ENCODE results near the gene KMT2D.
A peak's percentile ranks its signal among the peaks of the same experiment; 100 is the strongest.

The KMT2D gene

GRCh38 chr12:49084438-49084837 is 23.8 kb upstream of the KMT2D start:
- TF ChIP-seq MAX (IDR thresholded peaks at IDR 0.05; ENCODE audit: low read depth, low read length): no peak
- no peak for TF ChIP-seq MYC (IDR thresholded peaks at IDR 0.05; ENCODE audit: low read depth, low read length)
- TF ChIP-seq CTCF (IDR thresholded peaks at IDR 0.05; ENCODE audit: low read depth, low read length): no peak
- no peak for TF ChIP-seq POLR2A (IDR thresholded peaks at IDR 0.05; ENCODE audit: extremely low read depth, insufficient read length)
- H3K4me3 ChIP-seq (ENCODE audit: low read depth, low read length): no peak overlapping the region
- no peak for DNase-seq (ENCODE audit: low read depth)

GRCh38 chr12:49079793-49080192 is 19.2 kb upstream of the KMT2D start:
- no peak for DNase-seq (ENCODE audit: low read depth)

GRCh38 chr12:49070971-49071370 is 10.4 kb upstream of the KMT2D start:
- DNase-seq (ENCODE audit: low read depth): no peak
- H3K4me3 ChIP-seq (ENCODE audit: low read depth, low read length): no peak overlapping the region

More at GRCh38 chr12:49079793-49080192, 19.2 kb upstream of the KMT2D start:
- TF ChIP-seq MAX (IDR thresholded peaks at IDR 0.05; ENCODE audit: low read depth, low read length): no peak
- TF ChIP-seq MYC (IDR thresholded peaks at IDR 0.05; ENCODE audit: low read depth, low read length): no peak
- no peak for TF ChIP-seq POLR2A (IDR thresholded peaks at IDR 0.05; ENCODE audit: extremely low read depth, insufficient read length)
- no peak overlapping the region for H3K4me3 ChIP-seq (ENCODE audit: low read depth, low read length)

GRCh38 chr12:49069507-49070346 is 9.1 kb upstream of the KMT2D start, which contains the start of gene RHEBL1:
RHEBL1 (minus strand) TSS chr12:49069979; CDS start chr12:49069785, 194 bp downstream.
- peak; percentile 45 for TF ChIP-seq POLR2A (IDR thresholded peaks at IDR 0.05; ENCODE audit: extremely low read depth, insufficient read length)
- TF ChIP-seq CTCF (IDR thresholded peaks at IDR 0.05; ENCODE audit: low read depth, low read length): peak; percentile 32
- peak; percentile 96 for TF ChIP-seq MAX (IDR thresholded peaks at IDR 0.05; ENCODE audit: low read depth, low read length)
- TF ChIP-seq MYC (IDR thresholded peaks at IDR 0.05; ENCODE audit: low read depth, low read length): no peak
- peak; percentile 99 for DNase-seq (ENCODE audit: low read depth)
- peak within 1 kb of the TSS; percentile 83 for H3K4me3 ChIP-seq (ENCODE audit: low read depth, low read length)

More at GRCh38 chr12:49070971-49071370, 10.4 kb upstream of the KMT2D start:
- TF ChIP-seq MYC (IDR thresholded peaks at IDR 0.05; ENCODE audit: low read depth, low read length) (no peak), MAX (IDR thresholded peaks at IDR 0.05; ENCODE audit: low read depth, low read length) (no peak), POLR2A (IDR thresholded peaks at IDR 0.05; ENCODE audit: extremely low read depth, insufficient read length) (no peak)

GRCh38 chr12:49068879-49069506 is 8.4 kb upstream of the KMT2D start:
- DNase-seq (ENCODE audit: low read depth): no peak
- TF ChIP-seq POLR2A (IDR thresholded peaks at IDR 0.05; ENCODE audit: extremely low read depth, insufficient read length): no peak
- TF ChIP-seq MYC (IDR thresholded peaks at IDR 0.05; ENCODE audit: low read depth, low read length): no peak
- no peak for TF ChIP-seq CTCF (IDR thresholded peaks at IDR 0.05; ENCODE audit: low read depth, low read length)
- no peak for TF ChIP-seq MAX (IDR thresholded peaks at IDR 0.05; ENCODE audit: low read depth, low read length)

GRCh38 chr12:49066120-49066519 is 5.5 kb upstream of the KMT2D start:
- TF ChIP-seq CTCF (IDR thresholded peaks at IDR 0.05; ENCODE audit: low read depth, low read length): no peak
- TF ChIP-seq MYC (IDR thresholded peaks at IDR 0.05; ENCODE audit: low read depth, low read length): no peak
- TF ChIP-seq POLR2A (IDR thresholded peaks at IDR 0.05; ENCODE audit: extremely low read depth, insufficient read length): no peak
- no peak overlapping the region for H3K4me3 ChIP-seq (ENCODE audit: low read depth, low read length)
- DNase-seq (ENCODE audit: low read depth): no peak

More at GRCh38 chr12:49068879-49069506, 8.4 kb upstream of the KMT2D start:
- H3K4me3 ChIP-seq (ENCODE audit: low read depth, low read length): peak overlapping the region; percentile 83
